AG20443 (cell line): Measurements from ENCODE around the gene ZNF101.
"Not testable (repeated sequence)": the region's sequence is repeated elsewhere in the genome, so short reads cannot be mapped to it uniquely, and the experiment has no call there.

Experiments used
- DNase-seq: peaks from one replicate; pipeline ENCODE4 v3.0.0; 2012; ENCODE audit warnings: low spot score, mixed read lengths

ZNF101 gene

DNA sequence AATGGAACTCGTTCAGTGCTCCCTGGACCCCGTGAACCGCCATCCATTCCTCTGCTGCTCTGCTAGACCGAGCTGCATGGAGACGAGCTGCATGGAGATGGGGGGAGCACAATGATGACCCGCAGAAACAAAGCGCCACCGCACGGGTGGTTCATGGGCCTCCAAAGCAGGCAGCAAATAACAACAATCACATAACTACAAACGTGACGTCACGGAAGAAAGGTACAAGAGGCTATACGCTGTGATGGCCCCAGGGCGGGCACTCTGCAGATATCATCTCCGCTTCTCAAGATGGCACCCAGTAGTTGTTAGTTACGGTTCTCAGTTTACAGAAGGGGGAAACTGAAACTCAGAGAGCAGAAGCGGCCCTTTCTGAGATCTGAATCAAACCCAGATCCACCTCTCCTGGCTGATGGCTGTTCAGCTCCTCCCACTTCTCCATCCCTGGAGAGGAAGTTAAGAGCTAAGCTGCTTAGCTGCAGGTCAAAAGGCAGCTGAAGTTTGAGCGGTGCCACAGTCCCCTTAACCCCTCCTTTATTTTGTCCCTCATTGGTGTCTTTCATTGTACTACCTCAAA, 6.9 kb upstream of the ZNF101 start:
- DNase-seq: no peak

DNA sequence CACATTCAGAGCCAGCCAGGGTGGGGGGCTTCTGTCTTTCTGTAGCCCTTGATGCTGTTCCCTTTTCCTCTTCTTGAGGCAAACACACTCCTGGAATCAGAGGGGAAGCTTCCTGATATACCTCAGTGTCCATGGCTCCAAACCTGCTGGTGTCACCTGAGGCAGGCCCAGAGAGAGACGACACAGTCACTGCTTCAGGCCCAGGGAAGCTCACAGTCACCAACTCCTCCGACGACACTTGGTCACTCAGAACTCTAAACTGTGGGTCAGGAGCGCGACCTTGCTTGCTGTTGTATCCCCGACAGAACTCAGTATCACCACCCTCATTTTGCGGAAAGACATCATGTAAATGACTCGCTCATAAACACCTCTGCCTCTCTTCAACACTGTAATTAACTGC, 6.3 kb upstream of the ZNF101 start:
- no peak for DNase-seq

DNA sequence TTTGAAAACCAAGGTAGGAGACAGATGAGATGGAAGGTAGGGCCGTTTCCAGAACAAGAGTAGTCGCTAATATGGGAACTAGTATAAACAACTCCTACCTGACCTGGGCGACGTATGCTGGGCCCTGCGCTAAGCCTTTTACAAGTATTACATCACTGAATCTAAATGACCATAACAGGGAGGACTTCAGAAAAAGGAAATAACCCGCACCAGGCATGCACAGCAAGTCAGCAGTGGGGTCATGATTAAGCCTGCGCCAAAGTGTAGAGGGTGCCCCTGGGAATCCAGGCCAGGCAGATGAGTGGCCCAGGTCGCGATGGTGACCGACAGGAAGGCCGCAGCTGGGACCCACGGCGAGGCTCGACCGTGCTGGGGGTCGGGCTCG, 5.8 kb upstream of the ZNF101 start:
- DNase-seq: no peak

DNA sequence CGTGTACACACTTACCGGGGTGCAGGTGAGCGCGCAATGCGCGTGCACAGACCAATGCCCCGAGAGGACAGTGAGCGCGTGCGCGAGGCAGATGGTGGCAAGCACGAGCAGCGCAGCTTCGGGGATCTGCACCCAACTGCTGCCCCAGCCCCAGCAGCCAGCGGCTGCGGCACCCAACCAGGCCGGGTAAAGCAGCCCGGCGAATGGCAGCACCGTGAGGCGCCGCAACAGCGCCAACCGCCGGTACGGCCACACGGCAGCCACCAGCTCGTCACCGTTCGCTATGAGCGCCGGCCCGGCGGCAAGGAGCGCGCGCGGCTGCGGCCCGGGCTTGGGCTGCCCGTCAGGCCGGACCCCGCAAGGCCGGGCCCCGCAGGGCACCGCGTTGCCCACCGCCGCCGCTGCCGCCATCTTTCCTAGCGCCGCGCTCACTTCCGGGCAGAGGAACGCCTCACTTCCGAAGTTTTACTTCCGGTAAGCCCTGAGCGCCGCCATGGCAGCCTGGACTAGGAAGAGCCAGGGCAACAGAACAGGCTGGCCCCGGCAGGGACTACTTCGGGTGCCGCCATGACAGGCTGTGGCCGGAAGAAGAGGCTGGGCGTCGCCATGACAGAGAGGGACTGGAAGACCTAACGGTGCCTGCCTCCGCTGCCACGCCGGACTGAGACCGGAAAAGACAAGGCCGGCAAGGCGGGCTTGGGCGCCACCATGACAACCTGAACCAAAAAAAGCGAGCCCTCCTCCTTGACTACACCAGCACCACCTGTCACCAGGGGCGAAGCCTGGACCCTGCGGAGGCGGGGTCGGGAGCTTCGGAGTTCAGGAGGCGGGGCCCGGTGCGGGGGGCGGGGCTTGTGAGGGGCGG, 5.2 kb upstream of the ZNF101 start, which contains the start of gene ATP13A1:
TSS of gene ATP13A1 (minus strand) at position 421 of the 865 bp plus-strand sequence. CDS start at position 411, 10 bp downstream.
- DNase-seq: peak; percentile 95

DNA sequence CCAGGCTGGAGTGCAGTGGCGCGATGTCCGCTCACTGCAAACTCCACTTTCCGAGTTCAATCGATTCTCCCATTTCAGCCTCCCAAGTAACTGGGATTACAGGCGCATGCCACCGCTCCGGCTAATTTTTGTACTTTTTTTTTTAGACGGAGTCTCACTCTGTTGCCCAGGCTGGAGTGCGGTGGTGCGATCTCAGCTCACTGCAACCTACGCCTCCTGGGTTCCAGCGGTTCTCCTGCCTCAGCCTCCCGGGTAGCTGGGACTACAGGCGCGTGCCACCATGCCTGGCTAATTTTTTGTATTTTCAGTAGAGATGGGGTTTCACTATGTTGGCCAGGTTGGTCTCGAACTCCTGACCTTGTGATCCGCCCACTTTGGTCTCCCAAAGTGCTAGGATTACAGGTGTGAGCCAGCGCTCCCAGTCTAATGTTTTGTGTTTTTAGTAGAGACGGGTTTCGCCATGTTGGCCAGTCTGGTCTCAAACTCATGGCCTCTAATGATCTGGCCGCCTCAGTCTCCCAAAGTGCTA, 3.2 kb upstream of the ZNF101 start:
- not testable (repeated sequence) for DNase-seq

- DNase-seq: no peak
Measured at GRCh38 chr19:19670070-19670551, 1.5 kb downstream of the ZNF101 start.

DNA sequence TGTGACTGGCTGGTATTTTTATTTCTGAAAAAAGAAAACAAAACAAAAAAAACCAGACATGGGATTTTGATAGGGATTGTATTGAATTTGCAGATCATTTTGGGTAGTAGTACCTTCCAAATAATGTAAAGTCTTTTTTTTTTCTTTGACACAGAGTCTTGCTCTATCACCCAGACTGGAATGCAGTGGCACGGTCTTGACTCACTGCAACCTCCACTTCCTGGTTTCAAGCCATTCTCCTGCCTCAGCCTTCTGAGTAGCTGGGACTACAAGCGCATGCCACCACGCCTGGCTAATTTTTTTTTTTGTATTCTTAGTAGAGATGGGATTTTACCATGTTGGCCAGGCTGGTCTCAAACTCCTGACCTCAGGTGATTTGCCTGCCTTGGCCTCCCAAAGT, 4.2 kb downstream of the ZNF101 start:
- no peak for DNase-seq

DNA sequence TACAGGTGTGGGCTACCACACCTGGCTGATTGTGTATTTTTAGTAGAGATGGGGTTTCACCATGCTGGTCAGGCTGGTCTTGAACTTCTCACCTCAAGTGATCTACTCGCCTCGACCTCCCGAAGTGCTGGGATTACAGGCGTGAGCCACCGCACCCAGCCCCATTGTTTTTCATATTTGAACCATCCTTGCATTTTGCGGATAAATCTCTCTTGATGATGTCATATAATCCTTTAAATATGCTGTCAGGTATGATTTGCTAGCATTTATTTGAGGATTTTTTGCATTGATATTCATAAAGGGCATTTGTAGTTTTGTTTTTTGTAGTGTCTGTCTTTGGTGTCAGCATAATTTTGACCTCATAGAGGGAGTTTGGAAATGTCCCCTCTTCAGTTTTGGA, 5.7 kb downstream of the ZNF101 start:
- no peak for DNase-seq

DNA sequence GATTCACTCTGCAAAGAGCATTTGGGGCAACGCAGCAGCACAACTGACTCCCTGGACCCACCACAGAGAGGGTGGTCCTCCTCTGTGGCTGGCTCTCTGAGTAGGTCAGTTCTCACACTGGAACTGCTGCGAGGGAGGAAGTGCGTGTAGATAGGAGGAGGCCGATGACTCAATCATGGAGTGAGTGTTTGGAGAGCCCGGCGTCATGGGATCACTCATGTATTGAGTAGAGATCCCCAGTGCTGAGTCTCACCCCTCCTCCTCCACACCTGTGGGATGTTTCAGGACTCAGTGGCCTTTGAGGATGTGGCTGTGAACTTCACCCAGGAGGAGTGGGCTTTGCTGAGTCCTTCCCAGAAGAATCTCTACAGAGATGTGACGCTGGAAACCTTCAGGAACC, 8.9 kb downstream of the ZNF101 start:
- DNase-seq: no peak

DNA sequence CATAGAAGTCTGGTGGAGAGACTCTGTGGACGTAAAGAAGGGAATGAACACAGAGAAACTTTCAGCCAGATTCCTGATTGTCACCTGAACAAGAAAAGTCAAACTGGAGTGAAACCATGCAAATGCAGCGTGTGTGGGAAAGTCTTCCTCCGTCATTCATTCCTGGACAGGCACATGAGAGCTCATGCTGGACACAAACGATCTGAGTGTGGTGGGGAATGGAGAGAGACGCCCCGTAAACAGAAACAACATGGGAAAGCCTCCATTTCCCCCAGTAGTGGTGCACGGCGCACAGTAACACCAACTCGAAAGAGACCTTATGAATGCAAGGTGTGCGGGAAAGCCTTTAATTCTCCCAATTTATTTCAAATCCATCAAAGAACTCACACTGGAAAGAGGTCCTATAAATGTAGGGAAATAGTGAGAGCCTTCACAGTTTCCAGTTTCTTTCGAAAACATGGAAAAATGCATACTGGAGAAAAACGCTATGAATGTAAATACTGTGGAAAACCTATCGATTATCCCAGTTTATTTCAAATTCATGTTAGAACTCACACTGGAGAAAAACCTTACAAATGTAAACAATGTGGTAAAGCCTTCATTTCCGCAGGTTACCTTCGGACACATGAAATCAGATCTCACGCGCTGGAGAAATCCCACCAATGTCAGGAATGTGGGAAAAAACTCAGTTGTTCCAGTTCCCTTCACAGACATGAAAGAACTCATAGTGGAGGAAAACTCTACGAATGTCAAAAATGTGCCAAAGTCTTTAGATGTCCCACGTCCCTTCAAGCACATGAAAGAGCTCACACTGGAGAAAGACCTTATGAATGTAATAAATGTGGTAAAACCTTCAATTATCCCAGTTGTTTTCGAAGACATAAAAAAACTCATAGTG, 10.8 kb downstream of the ZNF101 start:
- no peak for DNase-seq

GRCh38 chr19:19686119-19686518, 17.5 kb downstream of the ZNF101 start:
- not testable (repeated sequence) for DNase-seq

DNA sequence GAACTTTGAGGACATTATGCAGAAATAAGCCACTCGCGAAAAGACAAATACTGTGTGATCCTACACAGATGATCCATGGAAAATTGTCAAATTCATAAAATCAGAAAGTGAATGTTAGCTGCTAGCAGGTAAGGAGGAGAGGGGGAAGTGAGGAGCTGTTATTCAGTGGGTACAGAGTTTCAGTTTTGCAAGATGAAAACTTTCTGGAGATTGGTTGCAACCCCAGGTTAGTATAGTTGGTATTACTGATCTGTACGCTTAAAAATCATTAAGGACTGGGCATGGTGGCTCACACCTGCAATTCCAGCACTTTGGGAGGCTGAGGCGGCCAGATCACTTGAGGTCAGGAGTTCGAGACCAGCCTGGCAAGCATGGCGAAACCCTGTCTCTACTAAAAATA, 17.9 kb downstream of the ZNF101 start:
- DNase-seq: no peak

- no peak for DNase-seq
Measured at GRCh38 chr19:19687090-19687489, 18.5 kb downstream of the ZNF101 start.

- DNase-seq: not testable (repeated sequence)
Measured at GRCh38 chr19:19689023-19689422, 20.4 kb downstream of the ZNF101 start.

DNA sequence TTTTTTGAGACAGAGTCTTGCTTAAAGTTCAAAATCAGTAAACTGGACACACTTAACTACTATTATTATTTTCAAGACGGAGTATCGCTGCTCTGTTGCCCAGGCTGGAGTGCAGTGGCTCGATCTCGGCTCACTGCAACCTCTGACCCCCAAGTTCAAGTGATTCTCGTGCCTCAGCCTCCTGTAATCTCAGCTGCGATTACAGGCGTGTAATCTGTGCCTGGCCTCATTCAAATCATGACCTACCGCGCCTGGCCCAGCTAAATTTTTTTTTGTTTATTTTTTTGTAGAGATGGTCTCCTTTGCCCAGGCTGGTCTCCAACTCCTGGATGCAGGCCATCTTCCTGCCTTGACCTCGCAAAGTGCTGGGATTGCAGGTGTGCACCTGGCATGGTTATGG, 23.0 kb downstream of the ZNF101 start:
- DNase-seq: no peak

GRCh38 chr19:19696386-19696785, 27.7 kb downstream of the ZNF101 start:
- DNase-seq: no peak

- no peak for DNase-seq
Measured at GRCh38 chr19:19697589-19697988, 28.9 kb downstream of the ZNF101 start.

DNA sequence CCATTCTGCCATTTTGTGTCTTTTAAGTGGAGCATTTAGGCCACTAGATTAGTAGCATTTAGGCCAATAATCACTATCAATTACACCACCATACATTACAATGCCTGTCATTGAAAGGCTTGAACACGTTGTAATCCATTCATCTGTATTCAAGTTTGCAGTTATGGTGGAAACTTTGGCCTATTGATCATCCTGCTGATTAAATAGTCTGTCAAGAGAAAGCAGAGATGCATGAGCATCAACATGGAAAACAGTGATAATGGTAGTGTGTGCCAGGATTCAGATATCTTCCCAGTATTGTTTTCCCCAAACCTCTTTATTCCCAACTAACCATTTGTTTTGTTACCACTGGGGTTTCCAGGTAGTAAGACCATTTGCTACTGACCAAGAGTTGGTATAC, 31.9 kb downstream of the ZNF101 start:
- DNase-seq: not testable (repeated sequence)

DNA sequence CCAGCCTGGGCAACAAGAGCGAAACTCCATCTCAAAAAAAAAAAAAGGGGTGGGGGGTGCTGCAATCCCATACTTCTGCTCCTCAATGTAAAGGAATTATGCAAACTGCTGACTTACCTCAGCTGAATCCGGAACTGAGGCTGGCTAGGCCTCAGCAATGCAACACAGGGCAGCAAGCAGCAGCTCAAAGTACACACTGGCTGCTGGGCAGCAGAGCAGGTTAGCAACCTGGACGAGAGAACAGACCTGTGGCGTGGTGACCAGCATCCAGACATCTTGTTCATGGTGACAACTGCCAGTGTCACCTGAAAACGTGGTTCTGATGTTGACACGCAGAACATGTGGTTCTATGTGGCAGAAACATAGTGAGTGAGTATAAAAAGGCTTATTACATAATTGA, 36.2 kb downstream of the ZNF101 start:
- no peak for DNase-seq

GRCh38 chr19:19710506-19710905, 41.9 kb downstream of the ZNF101 start:
- DNase-seq: no peak

- no peak for DNase-seq
Measured at GRCh38 chr19:19711306-19711933, 42.8 kb downstream of the ZNF101 start.
